NCI-H1048 (cell line): ENCODE measurements around the gene BCL2.
"Not testable (repeated sequence)": the region's sequence is repeated elsewhere in the genome, so short reads cannot be mapped to it uniquely, and the experiment has no call there.

Source experiments
- DNase-seq: peaks from one replicate; lab custom pipeline; 2025; lab: John Stamatoyannopoulos, UW

BCL2 gene

DNA sequence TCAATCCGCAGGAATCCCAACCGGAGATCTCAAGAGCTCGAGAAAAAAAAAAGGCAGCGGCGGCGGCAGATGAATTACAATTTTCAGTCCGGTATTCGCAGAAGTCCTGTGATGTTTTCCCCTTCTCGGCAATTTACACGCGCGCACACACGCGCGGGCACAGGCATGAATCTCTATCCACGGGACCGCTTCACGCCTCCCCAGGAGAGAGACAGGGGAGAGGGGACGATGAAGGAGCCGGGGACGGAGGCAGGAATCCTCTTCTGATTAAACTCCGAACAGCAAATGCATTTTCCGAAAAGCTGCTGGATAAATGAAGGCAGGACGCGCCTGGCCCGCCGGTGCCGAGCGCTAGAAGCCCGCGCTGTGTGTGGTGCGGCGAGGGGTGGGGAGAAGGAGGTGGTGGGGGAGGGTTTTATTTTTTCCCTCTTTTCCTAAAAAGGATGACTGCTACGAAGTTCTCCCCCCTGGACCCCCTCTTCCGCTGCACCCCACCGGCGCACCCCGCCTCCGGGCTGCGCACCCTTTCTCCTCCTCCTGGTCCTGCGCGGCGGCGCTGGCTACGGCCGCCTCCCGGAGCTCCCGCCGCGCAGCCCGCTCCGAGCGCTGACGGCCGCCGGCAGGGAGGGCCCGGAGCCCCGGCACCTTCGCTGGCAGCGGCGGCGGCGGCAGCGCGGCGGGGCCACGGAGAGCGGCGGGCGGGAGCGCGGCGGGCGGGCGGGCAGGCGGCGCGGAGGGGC, at the start of gene BCL2:
Gene BCL2, minus strand, starts transcription at position 387 of the 740 bp plus-strand sequence.
- no peak for DNase-seq

DNA sequence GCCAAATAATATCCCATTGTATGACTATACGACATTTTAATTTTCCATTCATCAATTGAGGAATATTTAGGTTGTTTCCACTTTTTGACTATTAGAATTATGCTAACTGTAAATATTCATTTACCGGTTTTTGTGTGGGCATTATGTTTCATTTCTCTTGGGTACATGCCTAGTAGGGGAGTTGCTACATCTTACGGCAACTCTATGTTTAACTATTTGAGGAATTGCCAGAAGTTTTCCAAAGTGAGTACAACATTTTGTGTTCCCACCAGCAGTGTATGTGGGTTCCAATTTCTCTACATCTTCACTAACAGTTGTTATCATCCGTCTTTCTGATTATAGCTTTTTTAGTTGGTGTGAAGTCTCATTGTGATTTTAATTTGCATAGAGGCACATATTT, 49.0 kb upstream of the BCL2 start:
- no peak for DNase-seq

DNA sequence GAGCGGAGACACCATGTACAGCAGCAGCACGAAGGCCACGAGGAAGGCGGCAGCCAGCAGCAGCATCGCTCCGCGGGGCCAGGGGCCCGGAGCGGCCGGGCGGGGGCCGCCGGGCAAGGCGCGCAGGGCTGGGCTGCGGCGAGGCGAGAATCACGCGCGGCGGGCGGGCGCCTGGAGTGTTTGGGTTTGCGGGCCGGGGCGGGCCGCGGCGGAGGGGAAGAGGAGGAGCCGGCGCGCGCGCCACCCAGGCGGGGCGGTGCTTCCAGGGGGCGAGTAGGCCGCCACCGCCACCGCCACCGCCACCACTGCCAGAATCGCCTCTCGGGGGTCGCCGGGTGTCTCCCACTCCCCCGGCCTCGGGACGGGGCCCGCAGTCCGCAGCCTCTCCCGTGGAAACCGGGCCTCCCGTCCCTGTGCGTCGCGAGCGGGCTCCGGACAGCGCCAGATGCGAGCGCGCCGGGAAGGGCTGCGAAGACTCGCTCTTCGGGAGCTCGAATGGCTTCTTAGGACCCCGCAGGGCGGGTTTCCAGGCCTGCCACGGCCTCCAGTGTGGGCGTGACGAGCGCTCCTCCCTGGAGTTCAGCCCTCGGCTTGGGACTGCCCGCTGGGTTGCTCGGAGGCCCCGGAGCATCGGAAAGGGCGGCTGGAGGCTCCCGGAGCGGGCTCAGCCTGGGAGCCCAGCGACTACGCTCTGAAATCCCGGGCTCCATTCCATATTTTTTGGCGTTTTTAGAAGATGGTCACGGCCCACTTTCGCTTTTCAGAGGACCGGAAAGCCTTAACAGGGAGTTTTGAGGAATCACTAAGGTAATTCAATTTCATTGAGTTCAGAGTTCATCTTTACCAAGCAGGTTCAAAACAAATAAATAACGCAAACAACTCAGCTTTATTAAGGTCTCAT, 47.7 kb upstream of the BCL2 start, which contains the start of gene KDSR:
Gene KDSR, minus strand, starts transcription at position 154 of the 901 bp plus-strand sequence. Its CDS starts 88 bp downstream, at position 66.
- peak; percentile 97 for DNase-seq

DNA sequence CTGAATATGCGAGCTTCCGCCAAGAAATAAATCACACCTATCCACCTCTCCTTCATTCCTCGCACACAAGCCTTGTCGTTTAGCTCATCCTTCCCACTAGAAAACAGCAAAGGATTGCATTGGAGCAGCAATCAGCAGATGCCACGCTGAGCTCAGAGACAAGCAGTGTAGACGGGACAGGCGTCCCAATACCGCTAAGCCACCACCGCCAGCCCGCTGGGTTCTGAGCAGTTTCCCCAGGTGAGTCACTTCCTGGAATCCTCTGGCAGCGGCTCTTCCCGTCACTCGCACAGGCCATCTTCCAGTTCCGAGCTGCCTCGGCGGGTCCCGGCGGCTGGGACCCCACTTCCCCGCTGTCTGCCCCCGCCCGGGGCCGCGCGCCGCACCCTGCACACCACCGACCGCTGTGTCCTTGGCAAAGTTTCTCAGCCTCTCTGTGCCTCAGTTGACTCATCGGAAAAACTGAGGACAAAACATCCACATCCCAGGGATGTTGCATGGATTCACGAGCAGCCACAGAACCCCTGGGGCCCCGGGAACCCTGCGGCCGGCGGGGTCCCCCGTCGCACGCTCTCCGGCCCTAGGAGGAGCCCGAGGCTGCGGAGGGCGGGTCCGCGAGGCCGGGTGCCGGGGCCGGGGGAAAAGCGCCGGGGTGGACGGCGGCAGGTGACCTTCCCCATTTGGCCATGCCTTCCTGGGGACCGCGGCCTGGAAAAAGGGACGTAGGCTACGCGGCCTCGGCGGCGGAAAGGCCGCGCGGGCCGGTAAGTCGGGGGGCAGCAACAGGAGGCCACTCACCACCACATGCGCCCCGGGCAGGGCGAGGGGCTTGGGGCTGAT, 46.9 kb upstream of the BCL2 start:
- no peak for DNase-seq

DNA sequence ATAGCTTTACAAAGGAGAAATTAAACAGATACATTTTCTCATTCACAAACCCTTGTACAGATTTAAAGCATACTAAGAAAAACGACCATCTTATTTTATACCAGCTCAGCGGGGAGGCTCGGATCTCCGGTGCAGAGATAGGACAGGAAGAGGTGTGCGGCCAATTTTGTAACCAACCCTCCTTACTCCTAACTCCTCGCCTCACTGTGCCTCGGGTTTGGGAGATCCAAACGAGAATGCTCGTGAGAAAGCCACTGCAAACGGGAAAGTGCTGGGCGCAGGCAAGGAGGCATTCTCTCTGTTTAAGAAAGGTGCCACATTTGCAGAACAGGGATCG, 46.3 kb upstream of the BCL2 start:
- no peak for DNase-seq

DNA sequence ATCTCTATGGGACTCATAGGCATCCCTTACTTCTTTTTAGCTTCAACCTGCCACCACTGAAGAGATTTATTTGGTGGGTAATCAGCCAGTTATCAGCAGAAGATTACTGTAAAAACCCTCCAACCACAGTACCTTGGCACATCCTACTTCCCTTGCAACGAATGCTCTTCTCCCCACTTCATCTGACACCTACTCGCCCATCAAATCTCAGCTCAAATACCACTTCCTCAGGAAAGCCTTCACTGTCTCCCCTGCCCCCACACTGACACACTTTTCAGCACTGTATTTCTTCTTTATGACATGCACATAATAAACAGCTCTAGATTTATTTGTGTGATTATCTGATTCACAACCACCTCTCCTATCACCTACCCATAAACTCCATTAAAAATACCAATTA, 44.4 kb upstream of the BCL2 start:
- DNase-seq = no peak

DNA sequence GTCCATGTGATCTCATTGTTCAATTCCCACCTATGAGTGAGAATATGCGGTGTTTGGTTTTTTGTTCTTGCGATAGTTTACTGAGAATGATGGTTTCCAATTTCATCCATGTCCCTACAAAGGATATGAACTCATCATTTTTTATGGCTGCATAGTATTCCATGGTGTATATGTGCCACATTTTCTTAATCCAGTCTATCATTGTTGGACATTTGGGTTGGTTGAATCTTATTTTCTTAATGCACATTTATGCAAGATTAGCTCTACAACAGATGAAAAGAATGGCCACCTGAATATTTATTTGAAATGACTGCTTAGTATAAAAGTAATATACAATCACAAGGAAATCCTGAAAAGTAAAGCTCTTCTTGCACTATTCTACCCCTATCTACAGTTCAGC, 43.9 kb upstream of the BCL2 start:
- DNase-seq = not testable (repeated sequence)

DNA sequence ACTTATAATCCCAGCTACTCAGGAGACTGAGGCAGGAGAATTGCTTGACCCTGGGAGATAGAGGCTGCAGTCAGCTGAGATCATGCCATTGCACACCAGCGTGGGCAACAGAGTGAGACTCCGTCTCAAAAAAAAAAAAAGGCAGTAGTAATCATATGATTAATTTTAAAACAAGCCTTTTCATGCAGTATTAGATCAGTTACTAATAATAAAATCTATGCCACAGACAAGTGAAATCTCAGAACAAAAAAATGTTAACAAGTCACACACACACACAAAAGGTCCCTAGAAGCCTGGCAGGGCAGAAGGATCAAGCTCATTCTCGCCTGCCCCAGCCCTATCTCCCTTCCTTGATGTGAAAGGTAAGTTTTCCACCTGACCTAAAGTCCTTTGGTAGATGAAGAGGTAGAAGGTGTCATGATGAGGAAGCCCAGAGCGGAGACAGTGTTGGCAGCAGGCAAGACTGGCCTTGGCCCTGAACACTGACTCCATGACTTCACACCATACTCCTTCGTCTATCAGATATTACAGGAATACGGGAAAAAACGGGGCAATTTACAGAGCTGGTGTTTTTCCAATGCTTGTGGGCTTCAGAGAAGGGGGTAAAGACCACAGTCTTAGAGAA, 36.8 kb upstream of the BCL2 start:
- no peak for DNase-seq

DNA sequence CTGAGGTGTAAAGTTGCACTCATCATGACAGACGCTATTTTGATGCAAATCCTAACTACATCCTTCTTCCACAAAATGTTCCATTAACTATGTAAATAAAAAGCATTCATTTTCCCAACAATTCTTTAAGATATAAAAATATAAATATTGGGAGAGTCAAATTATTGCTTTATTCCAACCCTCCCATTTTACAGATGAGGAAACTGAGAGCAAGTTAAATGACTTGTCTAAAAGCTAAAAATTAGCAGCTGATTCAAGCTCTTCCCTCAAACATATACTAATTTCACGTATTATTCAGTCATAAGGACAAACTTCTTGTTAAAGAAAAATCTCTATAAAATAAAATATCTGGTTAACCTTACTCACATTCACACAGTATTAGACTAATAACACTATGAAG, 30.7 kb upstream of the BCL2 start:
- no peak for DNase-seq

DNA sequence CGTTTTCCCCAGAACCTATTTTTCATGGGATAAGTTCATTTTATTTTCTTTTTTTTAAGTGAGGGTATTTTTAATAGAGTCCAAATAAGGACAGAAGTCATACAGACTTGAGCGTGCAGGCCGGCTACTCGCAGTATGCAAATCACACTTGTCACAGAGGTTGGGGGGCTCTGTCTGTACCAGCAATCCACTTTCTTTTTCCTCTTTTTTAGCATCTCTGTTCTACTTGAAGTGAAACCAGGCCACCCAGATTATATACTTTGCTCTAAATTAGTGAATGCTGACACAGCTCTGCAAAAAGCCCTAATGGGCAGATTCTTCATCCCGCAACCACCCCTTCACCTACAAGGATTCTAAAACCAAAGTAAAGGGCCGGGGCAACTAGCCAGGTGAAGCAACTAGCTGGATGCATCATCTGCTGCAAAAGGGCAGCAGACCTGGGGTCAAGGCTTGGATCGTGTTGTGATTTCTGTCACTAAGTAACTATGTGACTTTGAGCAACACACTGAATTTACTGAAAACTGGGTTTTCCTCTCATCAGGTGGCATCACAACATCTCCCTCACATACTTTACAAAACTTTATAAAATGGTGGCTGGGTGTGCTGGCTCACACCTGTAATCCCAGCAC, 29.1 kb upstream of the BCL2 start:
- no peak for DNase-seq

DNA sequence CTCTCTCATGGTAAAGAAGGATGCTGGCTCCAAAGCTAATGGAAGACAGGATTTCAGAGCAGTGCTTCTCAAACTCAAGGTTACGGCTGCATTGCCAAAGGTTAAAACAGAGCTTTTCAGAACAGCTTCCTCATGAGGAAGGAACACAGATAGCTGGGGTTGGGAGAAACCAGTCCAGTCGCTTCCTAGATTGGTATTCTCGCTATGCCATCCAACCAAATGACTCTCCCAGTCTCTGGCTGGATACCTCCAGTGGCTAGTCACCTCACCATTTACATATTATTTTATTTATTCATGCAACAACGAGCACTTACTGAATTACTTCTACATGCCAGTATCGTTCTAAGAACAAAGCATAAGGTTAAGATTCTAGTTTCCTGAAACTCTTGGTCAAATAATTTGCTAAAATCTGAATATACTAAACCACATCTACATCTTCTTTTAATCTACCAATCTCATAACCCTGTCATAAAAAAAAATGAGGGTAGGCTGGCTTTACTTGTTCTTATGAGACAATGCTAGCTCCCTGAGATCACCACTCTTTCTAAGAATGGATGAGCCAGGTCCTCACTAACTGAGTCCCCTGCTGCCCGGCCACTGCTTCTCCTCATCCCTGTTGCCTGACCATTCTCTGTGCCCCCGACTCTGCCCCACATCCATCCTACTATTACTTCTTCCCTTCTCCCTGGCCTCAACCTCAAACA, 27.1 kb upstream of the BCL2 start:
- DNase-seq = no peak

DNA sequence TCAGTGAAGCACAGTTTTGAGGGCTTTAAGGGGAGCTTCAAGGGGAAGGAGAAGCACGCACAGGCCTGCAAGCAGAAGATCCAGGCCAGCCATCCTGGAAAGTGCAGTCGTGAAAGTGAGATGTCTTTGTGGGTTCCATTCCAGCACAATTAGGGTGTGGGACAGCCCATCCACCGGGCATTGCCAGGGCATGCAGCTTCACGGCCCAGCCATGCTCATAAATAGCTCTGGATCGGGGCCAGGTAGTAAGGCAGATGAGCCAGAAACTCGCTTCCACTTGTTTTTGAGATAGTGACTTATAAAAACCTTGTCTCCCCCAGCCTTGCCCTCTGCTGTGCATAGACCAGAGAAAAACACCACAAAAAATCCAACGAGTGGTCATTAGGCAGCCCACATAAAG, 26.5 kb upstream of the BCL2 start:
- no peak for DNase-seq

DNA sequence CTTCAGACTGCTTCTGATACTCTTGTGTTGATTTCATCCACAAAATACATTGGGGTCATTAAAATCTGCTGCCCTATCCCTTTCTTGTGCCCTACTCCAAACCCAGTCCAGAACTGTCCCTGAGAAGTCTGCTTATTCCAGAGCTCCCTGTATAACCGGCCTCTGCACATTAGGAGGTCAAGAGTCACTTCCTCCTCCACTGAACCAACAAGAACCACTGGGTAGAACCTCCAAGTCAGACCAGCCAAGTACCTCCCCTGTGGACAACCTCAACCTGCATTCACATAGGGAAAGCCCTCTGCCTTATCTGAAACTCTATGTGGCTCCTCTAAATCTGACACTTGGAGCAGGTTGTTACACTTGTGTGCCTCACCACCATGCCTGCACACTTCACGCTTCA, 25.3 kb upstream of the BCL2 start:
- no peak for DNase-seq

DNA sequence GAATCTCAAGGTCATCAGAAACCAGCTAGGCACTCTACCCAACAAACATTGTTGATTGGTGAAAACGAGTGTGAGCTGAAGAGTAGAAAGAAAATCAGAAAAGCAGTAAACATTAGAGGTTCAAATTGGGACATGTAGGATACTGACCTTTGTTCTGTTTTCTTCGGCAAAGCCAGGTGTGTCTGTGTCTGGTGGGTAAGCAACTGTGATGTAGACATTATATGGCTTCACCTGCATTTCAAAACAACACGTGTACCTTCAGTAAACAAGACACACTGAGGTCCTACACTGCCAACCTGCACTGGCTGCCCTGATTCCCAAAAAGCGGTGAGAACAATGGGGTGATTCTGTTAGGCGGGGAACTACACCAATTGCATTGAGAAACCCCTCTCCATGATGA, 24.7 kb upstream of the BCL2 start:
- DNase-seq = no peak

DNA sequence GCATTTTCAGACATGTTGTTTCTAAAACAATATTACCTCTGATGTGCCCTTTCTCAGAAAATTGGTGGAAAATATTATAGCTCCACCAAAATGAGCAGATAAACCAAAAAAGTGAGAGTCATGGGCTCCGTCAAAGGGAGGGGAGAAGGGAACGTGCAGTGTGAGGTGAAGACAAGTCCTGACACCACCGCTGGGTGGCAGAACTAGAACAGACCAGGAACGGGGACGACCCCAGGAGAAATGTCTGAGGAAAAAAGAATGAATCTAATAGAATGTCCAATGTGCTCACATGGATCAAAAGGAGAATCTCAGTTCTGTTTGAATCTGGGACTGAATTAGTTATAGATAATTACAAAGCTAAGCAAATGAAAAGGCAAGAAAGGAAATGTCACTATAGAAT, 22.6 kb upstream of the BCL2 start:
- DNase-seq = no peak

DNA sequence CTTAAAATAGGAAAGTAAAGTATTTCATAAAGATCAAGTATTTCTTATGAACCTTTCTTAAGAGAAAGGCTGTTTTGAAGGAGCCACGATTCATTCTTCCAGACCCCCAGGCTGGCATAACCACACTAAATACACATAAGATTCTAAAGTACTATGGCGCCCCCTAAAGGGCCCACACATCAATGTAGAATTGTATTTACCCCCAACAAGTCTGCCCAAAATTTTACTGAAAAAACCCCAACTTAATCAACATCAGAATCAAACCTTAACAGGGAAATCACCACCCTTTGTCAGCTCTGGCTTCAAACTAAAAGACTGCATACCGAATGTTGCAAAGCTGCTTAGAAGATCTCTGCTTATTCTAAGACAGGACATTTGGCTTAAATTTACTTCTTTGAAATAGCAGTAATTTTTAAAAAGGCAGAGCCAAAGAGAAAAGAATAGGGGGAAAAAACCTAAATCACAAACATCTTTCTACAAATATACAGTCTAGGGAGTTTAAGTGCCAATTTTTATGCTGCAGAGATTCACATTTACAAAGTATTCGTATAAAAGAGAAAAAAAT, 20.4 kb upstream of the BCL2 start:
- DNase-seq = peak; percentile 27

DNA sequence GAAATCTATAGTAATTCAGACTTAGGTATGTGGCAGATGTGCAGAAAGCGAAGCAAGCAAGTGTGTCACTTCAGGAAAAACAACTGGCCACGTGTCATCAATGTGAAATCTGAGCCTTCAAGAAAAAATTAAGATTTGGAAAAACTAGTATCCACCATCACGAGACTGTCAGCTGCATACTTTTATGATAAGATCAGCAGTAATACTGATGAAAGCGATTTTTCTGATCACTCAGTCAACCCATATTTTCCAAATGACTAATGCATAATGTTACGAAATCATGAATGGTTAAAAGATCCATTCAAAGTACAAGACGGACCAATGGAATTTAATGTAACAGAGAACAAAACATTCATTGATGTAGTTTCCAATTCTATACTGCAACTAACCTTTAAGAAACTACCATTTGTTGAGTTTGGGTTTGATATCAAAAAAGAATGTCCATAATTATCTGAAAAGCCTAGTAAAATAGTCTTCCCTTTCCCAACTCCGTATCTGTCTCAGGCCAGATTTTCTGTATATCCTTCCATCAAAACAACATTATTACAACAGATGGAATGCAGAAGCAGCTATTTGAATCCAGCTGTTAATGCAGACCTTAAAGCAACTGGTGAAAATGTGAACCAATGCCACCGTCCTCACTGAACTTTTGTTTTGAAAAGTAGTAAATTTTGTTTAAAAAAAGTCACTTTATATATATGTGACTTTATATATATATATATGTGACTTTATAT, 17.0 kb upstream of the BCL2 start:
- DNase-seq = no peak

DNA sequence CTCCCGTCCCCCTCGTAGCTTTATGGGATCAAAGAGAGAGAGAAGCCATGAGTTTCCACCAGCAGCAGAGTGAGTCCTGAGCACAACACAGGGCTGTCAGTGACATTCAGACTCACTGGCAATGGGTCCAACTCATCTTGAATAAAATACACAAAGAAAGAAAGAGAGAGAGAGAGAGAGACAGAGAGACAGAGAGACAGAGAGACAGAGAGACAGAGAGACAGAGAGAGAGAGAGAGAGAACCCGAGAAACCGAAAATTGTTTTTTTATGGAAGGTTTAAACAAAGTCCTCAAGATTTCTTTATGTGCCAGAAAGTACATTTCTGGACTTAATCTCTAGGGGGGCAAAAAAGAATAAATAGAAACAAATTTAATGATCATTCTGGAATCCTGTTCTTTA, 11.5 kb upstream of the BCL2 start:
- DNase-seq = no peak

DNA sequence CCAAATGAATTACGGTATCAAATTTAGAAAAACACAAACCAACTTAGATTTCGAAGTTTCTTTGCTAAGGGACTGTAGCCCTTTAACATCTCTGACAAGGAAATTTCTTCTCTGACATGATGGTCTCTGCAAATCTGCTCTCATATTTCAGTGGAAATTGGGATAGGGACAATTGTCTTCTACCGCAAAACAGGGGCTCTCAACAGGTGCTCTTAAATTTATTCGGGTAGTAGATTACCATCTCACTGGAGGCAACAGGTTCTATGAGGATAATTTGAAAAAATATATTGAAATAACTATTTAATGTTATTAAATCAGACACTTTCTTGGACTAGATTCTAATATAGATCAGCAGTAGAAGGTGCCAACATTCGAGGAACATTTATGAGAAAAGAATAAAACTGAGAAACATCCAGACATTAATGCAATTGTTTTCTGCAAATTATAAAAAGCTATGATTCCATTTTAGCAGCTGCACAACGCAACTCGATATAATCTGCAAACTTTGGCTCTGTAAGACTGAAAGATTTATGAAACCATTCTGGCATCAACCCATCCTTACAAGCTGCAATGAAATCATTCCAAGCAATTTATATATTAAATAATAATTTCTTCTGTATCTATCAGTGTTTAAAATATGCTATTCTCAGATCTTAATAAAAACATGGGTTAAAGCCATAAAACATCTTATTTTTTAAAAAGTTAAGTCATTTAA, 10.0 kb upstream of the BCL2 start:
- no peak for DNase-seq
